ENCODE measurements around the gene SLFN13.

SLFN13 gene

DNA sequence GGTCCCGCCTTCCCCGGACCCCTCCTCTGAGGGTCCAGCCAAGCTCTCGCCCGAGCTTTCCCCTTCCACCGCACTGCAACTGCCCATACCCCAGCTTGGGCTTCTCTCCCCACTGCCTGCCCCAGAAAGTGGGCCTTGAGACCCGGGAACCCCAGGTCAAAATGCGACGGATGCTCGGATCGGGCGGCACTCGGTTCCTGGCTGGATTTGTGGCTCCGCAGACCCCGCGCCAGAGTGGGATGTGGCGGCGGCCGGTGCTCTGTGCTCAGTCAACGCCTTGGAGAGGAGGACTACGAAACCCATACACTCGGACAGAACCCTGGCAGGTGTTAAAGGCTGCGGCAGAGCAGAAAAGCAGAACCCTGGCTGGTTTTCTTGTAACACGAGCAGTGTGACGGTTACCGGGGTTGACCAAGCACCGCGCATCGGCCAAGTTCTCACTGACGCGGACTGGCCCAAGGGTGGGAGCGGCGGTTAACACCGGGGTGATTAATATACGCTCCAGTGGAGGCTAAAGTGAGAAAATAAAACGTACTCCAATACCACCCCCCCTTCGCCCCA lies 885 bp upstream of the SLFN13 start (continued):
- TF ChIP-seq, protein P1, sequence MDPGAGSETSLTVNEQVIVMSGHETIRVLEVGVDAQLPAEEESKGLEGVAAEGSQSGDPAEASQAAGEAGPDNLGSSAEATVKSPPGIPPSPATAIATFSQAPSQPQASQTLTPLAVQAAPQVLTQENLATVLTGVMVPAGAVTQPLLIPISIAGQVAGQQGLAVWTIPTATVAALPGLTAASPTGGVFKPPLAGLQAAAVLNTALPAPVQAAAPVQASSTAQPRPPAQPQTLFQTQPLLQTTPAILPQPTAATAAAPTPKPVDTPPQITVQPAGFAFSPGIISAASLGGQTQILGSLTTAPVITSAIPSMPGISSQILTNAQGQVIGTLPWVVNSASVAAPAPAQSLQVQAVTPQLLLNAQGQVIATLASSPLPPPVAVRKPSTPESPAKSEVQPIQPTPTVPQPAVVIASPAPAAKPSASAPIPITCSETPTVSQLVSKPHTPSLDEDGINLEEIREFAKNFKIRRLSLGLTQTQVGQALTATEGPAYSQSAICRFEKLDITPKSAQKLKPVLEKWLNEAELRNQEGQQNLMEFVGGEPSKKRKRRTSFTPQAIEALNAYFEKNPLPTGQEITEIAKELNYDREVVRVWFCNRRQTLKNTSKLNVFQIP (CRISPR knock-in tag; IDR thresholded peaks at IDR 0.05; ENCODE audit: borderline replicate concordance, low read depth) = no peak
- TF ChIP-seq, protein P2, sequence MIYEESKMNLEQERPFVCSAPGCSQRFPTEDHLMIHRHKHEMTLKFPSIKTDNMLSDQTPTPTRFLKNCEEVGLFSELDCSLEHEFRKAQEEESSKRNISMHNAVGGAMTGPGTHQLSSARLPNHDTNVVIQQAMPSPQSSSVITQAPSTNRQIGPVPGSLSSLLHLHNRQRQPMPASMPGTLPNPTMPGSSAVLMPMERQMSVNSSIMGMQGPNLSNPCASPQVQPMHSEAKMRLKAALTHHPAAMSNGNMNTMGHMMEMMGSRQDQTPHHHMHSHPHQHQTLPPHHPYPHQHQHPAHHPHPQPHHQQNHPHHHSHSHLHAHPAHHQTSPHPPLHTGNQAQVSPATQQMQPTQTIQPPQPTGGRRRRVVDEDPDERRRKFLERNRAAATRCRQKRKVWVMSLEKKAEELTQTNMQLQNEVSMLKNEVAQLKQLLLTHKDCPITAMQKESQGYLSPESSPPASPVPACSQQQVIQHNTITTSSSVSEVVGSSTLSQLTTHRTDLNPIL (CRISPR knock-in tag; IDR thresholded peaks at IDR 0.05; ENCODE audit: low read depth) = no peak
- no peak for TF ChIP-seq ARNTL (CRISPR knock-in tag; IDR thresholded peaks at IDR 0.05; ENCODE audit: borderline replicate concordance, low read depth)

DNA sequence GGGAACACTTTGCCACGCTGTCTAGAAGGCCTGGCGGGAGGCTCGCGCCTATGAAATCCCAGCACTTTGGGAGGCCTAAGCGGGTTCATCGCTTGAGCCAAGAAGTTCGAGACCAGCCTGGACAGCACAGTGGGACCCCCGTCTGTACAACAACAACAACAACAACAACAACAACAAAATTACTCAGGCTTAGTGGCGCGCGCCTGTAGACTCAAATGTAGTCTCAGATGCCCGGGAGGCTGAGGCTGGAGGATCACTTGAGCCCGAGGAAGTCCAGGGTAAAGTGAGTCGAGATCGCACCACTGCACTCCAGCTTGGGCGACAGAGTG lies 297 bp upstream of the SLFN13 start:
- TF ChIP-seq, protein P3, sequence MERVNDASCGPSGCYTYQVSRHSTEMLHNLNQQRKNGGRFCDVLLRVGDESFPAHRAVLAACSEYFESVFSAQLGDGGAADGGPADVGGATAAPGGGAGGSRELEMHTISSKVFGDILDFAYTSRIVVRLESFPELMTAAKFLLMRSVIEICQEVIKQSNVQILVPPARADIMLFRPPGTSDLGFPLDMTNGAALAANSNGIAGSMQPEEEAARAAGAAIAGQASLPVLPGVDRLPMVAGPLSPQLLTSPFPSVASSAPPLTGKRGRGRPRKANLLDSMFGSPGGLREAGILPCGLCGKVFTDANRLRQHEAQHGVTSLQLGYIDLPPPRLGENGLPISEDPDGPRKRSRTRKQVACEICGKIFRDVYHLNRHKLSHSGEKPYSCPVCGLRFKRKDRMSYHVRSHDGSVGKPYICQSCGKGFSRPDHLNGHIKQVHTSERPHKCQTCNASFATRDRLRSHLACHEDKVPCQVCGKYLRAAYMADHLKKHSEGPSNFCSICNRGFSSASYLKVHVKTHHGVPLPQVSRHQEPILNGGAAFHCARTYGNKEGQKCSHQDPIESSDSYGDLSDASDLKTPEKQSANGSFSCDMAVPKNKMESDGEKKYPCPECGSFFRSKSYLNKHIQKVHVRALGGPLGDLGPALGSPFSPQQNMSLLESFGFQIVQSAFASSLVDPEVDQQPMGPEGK (CRISPR knock-in tag; IDR thresholded peaks at IDR 0.05; ENCODE audit: borderline replicate concordance) = no peak
- no peak for TF ChIP-seq ZNF70 (CRISPR knock-in tag; IDR thresholded peaks at IDR 0.05)
- TF ChIP-seq ARNTL (CRISPR knock-in tag; IDR thresholded peaks at IDR 0.05; ENCODE audit: borderline replicate concordance, low read depth) = no peak
- ATAC-seq = peak; percentile 31

DNA sequence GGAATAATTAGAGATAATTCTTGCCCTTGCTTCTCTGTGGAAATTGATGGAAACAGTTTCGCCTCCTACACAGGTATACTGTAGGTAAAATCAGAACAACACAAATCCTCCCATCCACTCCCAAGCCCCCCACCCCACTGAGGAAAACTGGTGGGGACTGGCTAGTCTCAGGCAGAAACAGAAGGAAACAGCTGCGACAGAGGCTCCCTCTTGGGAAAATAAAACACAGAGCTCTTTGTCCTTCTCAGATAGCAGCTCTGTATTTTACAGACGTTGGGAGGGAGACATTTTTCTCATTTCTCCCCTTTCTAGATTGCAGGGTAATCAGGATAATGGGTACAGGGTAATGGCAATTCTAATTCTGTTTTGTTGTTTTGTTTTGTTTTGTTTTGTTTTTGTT lies 1.1 kb downstream of the SLFN13 start:
- TF ChIP-seq ZFP3 (CRISPR knock-in tag; IDR thresholded peaks at IDR 0.05) (no peak), OSR1 (CRISPR knock-in tag; IDR thresholded peaks at IDR 0.05) (no peak), ZNF70 (CRISPR knock-in tag; IDR thresholded peaks at IDR 0.05) (no peak), ARNTL (CRISPR knock-in tag; IDR thresholded peaks at IDR 0.05; ENCODE audit: borderline replicate concordance, low read depth) (no peak), CSDC2 (CRISPR knock-in tag; IDR thresholded peaks at IDR 0.05) (no peak), ZNF8 (CRISPR knock-in tag; IDR thresholded peaks at IDR 0.05) (no peak), ZC3H10 (CRISPR knock-in tag; IDR thresholded peaks at IDR 0.05) (no peak), GLIS3 (CRISPR knock-in tag; IDR thresholded peaks at IDR 0.05) (no peak), SNAI2 (CRISPR knock-in tag; IDR thresholded peaks at IDR 0.05) (no peak), PPARA (CRISPR knock-in tag; IDR thresholded peaks at IDR 0.05; ENCODE audit: borderline replicate concordance) (no peak), ESRRG (CRISPR knock-in tag; IDR thresholded peaks at IDR 0.05) (no peak), TCF4 (CRISPR knock-in tag; IDR thresholded peaks at IDR 0.05; ENCODE audit: borderline replicate concordance) (no peak), ZFP30 (CRISPR knock-in tag; IDR thresholded peaks at IDR 0.05) (no peak), RARB (CRISPR knock-in tag; IDR thresholded peaks at IDR 0.05) (no peak)
- TF ChIP-seq, protein P4, sequence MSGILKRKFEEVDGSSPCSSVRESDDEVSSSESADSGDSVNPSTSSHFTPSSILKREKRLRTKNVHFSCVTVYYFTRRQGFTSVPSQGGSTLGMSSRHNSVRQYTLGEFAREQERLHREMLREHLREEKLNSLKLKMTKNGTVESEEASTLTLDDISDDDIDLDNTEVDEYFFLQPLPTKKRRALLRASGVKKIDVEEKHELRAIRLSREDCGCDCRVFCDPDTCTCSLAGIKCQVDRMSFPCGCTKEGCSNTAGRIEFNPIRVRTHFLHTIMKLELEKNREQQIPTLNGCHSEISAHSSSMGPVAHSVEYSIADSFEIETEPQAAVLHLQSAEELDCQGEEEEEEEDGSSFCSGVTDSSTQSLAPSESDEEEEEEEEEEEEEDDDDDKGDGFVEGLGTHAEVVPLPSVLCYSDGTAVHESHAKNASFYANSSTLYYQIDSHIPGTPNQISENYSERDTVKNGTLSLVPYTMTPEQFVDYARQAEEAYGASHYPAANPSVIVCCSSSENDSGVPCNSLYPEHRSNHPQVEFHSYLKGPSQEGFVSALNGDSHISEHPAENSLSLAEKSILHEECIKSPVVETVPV (CRISPR knock-in tag; IDR thresholded peaks at IDR 0.05) = no peak
- TF ChIP-seq, protein P1 (CRISPR knock-in tag; IDR thresholded peaks at IDR 0.05; ENCODE audit: borderline replicate concordance, low read depth) = no peak
- TF ChIP-seq, protein P2 (CRISPR knock-in tag; IDR thresholded peaks at IDR 0.05; ENCODE audit: low read depth) = no peak
- TF ChIP-seq, protein P3 (CRISPR knock-in tag; IDR thresholded peaks at IDR 0.05; ENCODE audit: borderline replicate concordance) = no peak
- TF ChIP-seq, protein P5, sequence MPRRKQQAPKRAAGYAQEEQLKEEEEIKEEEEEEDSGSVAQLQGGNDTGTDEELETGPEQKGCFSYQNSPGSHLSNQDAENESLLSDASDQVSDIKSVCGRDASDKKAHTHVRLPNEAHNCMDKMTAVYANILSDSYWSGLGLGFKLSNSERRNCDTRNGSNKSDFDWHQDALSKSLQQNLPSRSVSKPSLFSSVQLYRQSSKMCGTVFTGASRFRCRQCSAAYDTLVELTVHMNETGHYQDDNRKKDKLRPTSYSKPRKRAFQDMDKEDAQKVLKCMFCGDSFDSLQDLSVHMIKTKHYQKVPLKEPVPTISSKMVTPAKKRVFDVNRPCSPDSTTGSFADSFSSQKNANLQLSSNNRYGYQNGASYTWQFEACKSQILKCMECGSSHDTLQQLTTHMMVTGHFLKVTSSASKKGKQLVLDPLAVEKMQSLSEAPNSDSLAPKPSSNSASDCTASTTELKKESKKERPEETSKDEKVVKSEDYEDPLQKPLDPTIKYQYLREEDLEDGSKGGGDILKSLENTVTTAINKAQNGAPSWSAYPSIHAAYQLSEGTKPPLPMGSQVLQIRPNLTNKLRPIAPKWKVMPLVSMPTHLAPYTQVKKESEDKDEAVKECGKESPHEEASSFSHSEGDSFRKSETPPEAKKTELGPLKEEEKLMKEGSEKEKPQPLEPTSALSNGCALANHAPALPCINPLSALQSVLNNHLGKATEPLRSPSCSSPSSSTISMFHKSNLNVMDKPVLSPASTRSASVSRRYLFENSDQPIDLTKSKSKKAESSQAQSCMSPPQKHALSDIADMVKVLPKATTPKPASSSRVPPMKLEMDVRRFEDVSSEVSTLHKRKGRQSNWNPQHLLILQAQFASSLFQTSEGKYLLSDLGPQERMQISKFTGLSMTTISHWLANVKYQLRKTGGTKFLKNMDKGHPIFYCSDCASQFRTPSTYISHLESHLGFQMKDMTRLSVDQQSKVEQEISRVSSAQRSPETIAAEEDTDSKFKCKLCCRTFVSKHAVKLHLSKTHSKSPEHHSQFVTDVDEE (CRISPR knock-in tag; IDR thresholded peaks at IDR 0.05) = no peak
- ATAC-seq = no peak
